Measurements from ENCODE around the gene TRAPPC14.

TRAPPC14 gene

DNA sequence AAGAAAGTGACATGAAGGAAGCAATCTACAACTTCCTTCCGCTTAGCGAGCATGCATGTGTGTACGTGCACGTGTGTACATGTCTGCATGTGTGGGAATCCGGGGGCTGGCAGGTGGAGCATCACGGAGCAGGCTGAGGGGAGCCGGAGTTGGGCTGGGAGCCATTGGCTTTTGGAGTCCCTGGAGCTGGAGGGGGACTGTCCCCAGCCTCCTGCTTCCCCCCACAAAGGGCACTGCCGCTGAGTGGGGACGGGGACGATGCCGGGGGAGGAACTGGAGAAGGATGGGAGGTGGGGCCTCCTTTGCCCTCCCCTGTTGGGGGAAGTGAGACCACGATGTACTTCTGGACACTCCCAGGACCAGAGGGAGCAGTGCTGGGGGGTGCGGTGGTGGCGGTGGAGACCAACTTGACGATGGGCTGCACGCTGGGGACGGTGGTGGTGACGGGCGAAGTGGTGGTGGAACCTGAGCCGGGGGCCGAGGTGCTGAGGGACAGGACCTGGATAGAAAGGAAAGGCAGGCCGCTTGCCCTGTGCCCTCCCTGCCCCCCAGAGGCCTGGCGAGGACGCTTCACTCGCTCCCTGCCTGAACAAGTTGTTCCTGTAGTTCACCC, 51.3 kb downstream of the TRAPPC14 start:
- no peak overlapping the region for H3K4me3 ChIP-seq (ENCODE audit: low read depth, low read length)
- no peak for DNase-seq (ENCODE audit: low read depth)
- no peak for TF ChIP-seq MAX (IDR thresholded peaks at IDR 0.05; ENCODE audit: low read depth, low read length)
- no peak for TF ChIP-seq MYC (IDR thresholded peaks at IDR 0.05; ENCODE audit: low read depth, low read length)
- no peak for TF ChIP-seq CTCF (IDR thresholded peaks at IDR 0.05; ENCODE audit: low read depth, low read length)
- no peak for TF ChIP-seq POLR2A (IDR thresholded peaks at IDR 0.05; ENCODE audit: extremely low read depth, insufficient read length)

- DNase-seq (ENCODE audit: low read depth) = no peak
- H3K4me3 ChIP-seq (ENCODE audit: low read depth, low read length) = no peak overlapping the region
- TF ChIP-seq MAX (IDR thresholded peaks at IDR 0.05; ENCODE audit: low read depth, low read length) (no peak), MYC (IDR thresholded peaks at IDR 0.05; ENCODE audit: low read depth, low read length) (no peak), CTCF (IDR thresholded peaks at IDR 0.05; ENCODE audit: low read depth, low read length) (no peak), POLR2A (IDR thresholded peaks at IDR 0.05; ENCODE audit: extremely low read depth, insufficient read length) (no peak)
Measured at GRCh38 chr7:100106633-100107032, 51.9 kb downstream of the TRAPPC14 start.

GRCh38 chr7:100105534-100105933, 53.0 kb downstream of the TRAPPC14 start:
- no peak overlapping the region for H3K4me3 ChIP-seq (ENCODE audit: low read depth, low read length)
- TF ChIP-seq POLR2A (IDR thresholded peaks at IDR 0.05; ENCODE audit: extremely low read depth, insufficient read length) (no peak), MAX (IDR thresholded peaks at IDR 0.05; ENCODE audit: low read depth, low read length) (no peak), MYC (IDR thresholded peaks at IDR 0.05; ENCODE audit: low read depth, low read length) (no peak), CTCF (IDR thresholded peaks at IDR 0.05; ENCODE audit: low read depth, low read length) (no peak)
- DNase-seq (ENCODE audit: low read depth) = no peak
